HPDE6-E6E7 (cell line): ENCODE measurements around the gene SCML1.

Source experiments
- DNase-seq: peaks from one replicate; pipeline ENCODE4 v3.0.0; 2011; ENCODE audit warnings: missing footprints; ENCODE audit errors: extremely low spot score

The SCML1 gene

DNA sequence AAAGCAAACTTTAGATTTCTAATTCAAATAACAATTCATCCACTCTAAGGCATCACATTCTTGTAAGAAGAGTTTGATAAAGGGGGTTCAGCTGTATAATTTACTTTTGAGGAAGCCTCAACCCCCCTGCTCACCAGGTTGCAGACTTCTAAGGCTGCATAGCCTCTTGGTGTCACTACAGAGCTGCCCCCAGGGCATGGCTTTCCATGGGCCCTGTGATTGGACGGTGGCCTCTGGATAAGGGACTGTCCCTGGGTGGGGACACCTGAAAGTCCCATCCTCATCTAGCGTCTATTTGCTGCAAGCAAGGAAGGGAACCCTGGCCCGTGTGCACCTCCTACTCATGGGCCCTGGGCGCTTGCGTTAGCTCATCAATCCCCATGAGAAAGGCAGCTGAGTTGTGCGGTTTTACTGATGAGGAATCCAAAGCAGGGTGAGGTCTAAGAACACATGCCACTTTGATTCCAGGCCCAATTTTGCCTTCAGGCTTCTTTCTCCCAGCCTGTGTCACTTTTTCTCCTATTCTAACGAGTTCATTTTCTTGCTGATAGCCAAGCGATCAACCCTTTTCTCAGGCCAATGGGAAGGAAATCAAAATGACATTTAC, 51.8 kb downstream of the SCML1 start:
- DNase-seq: no peak

DNA sequence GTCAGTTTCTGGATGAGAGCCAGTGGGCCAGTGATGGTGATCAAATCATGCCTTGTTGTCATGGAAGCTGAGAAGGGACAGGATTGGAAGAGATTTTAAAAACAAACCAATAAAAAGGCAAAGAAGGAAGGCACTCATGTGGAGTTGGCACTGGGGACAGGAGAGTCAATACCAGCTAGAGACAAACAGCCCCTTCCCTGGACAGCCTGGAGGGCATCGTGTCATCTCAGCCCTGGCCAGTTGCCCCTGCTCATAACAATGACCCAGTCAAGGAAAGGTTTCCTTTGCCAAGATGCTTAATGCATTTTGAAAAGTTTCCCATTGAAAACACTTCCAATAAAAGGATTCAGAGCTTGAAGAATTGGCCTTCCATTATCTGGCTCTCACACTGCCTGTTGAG, 55.5 kb downstream of the SCML1 start:
- no peak for DNase-seq

DNA sequence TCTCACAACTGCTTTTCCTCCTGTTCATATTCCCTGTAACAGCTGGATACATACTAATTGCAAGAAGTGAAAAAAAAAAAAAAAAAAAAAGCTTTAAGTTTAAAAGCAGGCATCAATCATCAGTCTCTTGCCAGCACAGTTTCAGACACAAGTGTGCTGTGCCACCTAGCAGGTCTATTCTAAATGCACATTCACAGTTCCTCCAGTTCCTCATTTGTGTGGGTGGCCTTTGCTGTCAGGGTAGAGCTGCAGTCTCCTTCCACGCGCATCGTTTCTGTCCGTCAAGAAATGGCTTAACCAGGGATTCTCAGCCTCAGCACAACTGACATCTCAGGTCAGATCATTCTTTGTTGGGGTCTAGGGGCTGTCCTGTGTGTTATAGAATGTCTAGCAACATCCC, 61.6 kb downstream of the SCML1 start:
- DNase-seq: no peak

DNA sequence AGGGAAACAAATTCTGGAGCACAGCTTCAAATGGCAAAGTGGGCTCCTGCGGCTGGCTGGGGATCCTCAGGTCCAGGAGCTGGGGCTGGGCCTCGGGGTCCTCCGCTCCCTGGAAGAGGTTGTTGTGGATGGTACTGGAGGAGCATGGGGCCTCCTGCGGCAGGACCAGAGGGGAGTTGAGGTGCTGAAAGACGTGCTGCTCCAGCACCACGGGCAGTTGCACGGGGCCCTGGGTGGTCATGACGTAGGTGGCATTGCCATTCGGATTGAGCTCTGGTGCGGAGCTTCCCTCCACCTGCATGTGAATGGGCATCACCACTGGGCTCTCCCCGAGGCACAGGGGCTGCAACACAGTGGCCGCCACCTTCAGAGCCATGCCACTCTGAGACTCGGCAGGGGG, 64.1 kb downstream of the SCML1 start:
- DNase-seq: no peak

DNA sequence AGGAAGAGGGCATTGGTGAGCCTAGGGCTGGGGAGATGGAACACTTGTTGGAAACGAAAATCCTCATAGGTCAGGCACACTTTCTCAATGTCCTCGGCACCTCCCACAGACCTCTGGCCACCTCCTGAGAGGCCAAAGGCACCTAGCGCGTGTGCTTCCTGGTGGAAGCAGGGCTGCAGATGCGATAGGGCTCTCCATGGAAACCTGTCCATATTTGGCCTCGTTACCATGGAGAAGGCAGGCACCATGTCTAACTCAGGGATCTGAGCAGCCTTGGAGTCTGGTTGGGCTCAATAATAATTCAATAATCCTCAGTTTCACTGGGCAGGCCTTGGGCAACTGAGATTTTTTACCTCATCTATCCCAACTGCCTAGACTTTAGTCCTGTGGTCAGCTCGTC, 65.5 kb downstream of the SCML1 start:
- DNase-seq: no peak

DNA sequence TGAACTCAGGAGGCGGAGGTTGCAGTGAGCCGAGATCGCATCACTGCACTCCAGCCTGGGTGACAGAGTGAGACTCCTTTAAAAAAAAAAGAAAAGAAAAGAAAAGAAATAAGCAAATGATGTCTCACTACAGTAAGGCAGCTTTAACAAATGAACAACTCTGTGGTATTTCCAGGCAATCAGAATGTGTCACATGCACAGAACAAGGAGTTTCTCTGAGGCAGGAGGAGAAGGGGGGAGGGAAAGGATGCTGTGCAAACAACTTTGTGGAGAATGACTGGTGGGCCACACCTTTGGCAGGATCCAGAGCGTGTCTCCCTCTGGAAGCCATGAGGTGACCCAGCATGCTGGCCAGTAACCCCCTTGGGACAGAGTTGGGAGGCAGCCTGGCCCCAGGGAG, 66.2 kb downstream of the SCML1 start:
- DNase-seq: no peak
